Kidney (tissue), 14 donors: ENCODE data around the gene ALPK1. TPM values are rescaled to one million over a fixed set of nuclear protein-coding genes. Genes with fewer than 3 reads are reported as not detected.
"Not testable (repeated sequence)": the region's sequence is repeated elsewhere in the genome, so short reads cannot be mapped to it uniquely, and the experiment has no call there.

ENCODE experiments used
- DNase-seq, 5 donors: peaks; one replicate each; pipeline ENCODE4 v3.0.0-alpha.2; 2013 to 2020
- FAIRE-seq: peaks from 2 replicates; lab custom pipeline; 2012; peaks lifted over from hg19 to GRCh38; lab: Jason Lieb, UNC
- H3K27ac ChIP-seq, 2 donors: one replicate each; pipeline ENCODE4 v1.7.0; 2013; ENCODE audit warnings: low read depth in 2 of 2, low read length in 2 of 2, inconsistent platforms in 1 of 2
- H3K27me3 ChIP-seq: one replicate; pipeline ENCODE4 v1.7.1; 2013; ENCODE audit warnings: low read length, inconsistent platforms; ENCODE audit not compliant: control insufficient read depth, insufficient read depth
- H3K36me3 ChIP-seq, 3 donors: one replicate each; pipeline versions ENCODE4 v1.7.0 to v1.7.1; 2013; ENCODE audit warnings: low read length in 3 of 3, control low read depth in 1 of 3, inconsistent platforms in 1 of 3; ENCODE audit not compliant: insufficient read depth in 3 of 3, control insufficient read depth in 2 of 3
- H3K4me1 ChIP-seq, 3 donors: one replicate each; pipeline versions ENCODE4 v1.7.0 to v1.7.1; 2013; ENCODE audit warnings: low read length in 3 of 3, inconsistent platforms in 1 of 3, low read depth in 1 of 3; ENCODE audit not compliant: control insufficient read depth in 2 of 3, insufficient read depth in 2 of 3
- H3K4me3 ChIP-seq, 3 donors: one replicate each; pipeline versions ENCODE4 v1.7.0 to v1.8.1; 2013; ENCODE audit warnings: low read length in 3 of 3, control low read depth in 1 of 3, inconsistent platforms in 1 of 3
- H3K9ac ChIP-seq, 3 donors: one replicate each; pipeline versions ENCODE4 v1.7.0 to v1.7.1; 2013; ENCODE audit warnings: low read length in 3 of 3, control low read depth in 1 of 3, inconsistent platforms in 1 of 3
- H3K9me3 ChIP-seq, 3 donors: one replicate each; pipeline versions ENCODE4 v1.7.0 to v1.7.1; 2013; ENCODE audit warnings: low read length in 3 of 3, control low read depth in 1 of 3, inconsistent platforms in 1 of 3; ENCODE audit not compliant: control insufficient read depth in 2 of 3, insufficient read depth in 1 of 3
- CTCF ChIP-seq: IDR thresholded peaks from 3 replicates; pipeline ENCODE4 v1.5.1; 2012; ENCODE audit warnings: mild to moderate bottlenecking, moderate library complexity, borderline replicate concordance; ENCODE audit not compliant: insufficient read depth; ENCODE audit errors: extremely low read depth
- intact Hi-C: fragments of 100-400 bp; cut with DNase I; formaldehyde crosslinking; loops from one replicate; pipeline ENCODE4 v1.11.1; 2022
- polyA plus RNA-seq: library from polyadenylated mRNA; stranded (reverse); fragments of 350-450 nt; fragmentation: Illumina TruSeq; extraction: RNeasy Lipid Tissue Mini Kit (QIAGEN cat#74804); gene quantifications from one replicate; pipeline ENCODE4 v1.2.3, GENCODE V29; 2014; ENCODE audit warnings: low read depth, low replicate concordance; ENCODE audit not compliant: insufficient read depth
- total RNA-seq: library from RNA; stranded (reverse); fragmentation: NEBNext Ultra II Directional; extraction: Animal tissue kit (Norgen Biotek cat#: 25700); gene quantifications from one replicate; pipeline ENCODE4 v1.2.1, GENCODE V29; 2021
- donor health status: control.
- donor health status: control.
- donor health status: control.
- donor health status: control.
- donor health status: control.
- donor health status: DM: yes; HTN: yes; CAD: no.
- donor health status: Normal renal cell carcinoma (clear cell type).

Gene ALPK1
- total and polyA plus RNA-seq, 2 donors from 2014 or later = 5.9 to 33.5 TPM

GRCh38 chr4:112290341-112290740, 6.8 kb upstream of the ALPK1 start:
- Histone ChIP-seq H3K27ac (no peak overlapping the region), H3K36me3 (no peaks in the 10 kb centered on the region), H3K4me1 (peaks cover 0 to 2% (median 0%) of the 10 kb centered on the region in 3 donors), H3K9me3 (no peaks in the 10 kb centered on the region), H3K9ac (no peak overlapping the region), H3K27me3 (no peaks in the 10 kb centered on the region), H3K4me3 (no peak overlapping the region)
- FAIRE-seq (no peak), DNase-seq (no peak)
- no peak for TF ChIP-seq CTCF
- intact Hi-C loops = no loop called here

- Histone ChIP-seq H3K9ac (no peak overlapping the region), H3K9me3 (no peaks in the 10 kb centered on the region), H3K4me3 (no peak overlapping the region), H3K27me3 (no peaks in the 10 kb centered on the region), H3K36me3 (no peaks in the 10 kb centered on the region), H3K4me1 (peaks cover 0 to 5% (median 3%) of the 10 kb centered on the region in 3 donors), H3K27ac (no peak overlapping the region)
- no peak for FAIRE-seq
- intact Hi-C loops = no loop called here
- DNase-seq = no peak
- no peak for TF ChIP-seq CTCF
Measured at GRCh38 chr4:112299721-112300120, 2.6 kb downstream of the ALPK1 start.

- peaks cover 0 to 5% (median 0%) of the 10 kb centered on the region in 3 donors for H3K4me1 ChIP-seq
- H3K36me3 ChIP-seq = no peaks in the 10 kb centered on the region
- no peak overlapping the region for H3K4me3 ChIP-seq
- H3K9me3 ChIP-seq = no peaks in the 10 kb centered on the region
- FAIRE-seq = no peak
- no peak for DNase-seq
- no peak for TF ChIP-seq CTCF
- no peak overlapping the region for H3K9ac ChIP-seq
- intact Hi-C loops = no loop called here
- no peak overlapping the region for H3K27ac ChIP-seq
- no peaks in the 10 kb centered on the region for H3K27me3 ChIP-seq
Measured at GRCh38 chr4:112302320-112303274, 5.4 kb downstream of the ALPK1 start.

- H3K4me3 ChIP-seq, H3K9me3 ChIP-seq, intact Hi-C loops, FAIRE-seq, DNase-seq, H3K9ac ChIP-seq, H3K4me1 ChIP-seq, H3K27ac ChIP-seq, H3K27me3 ChIP-seq, H3K36me3 ChIP-seq: not testable (repeated sequence)
Measured at GRCh38 chr4:112305477-112305876, 8.3 kb downstream of the ALPK1 start.

- H3K27me3 ChIP-seq, FAIRE-seq, H3K27ac ChIP-seq, H3K36me3 ChIP-seq, H3K4me3 ChIP-seq, intact Hi-C loops, H3K9me3 ChIP-seq, H3K4me1 ChIP-seq, H3K9ac ChIP-seq: not testable (repeated sequence)
- peak in 1 of 5 donors; percentile 30 for DNase-seq
Measured at GRCh38 chr4:112309263-112309791, 12.2 kb downstream of the ALPK1 start.
